Astrocyte (in vitro differentiated cells and primary cell): ENCODE measurements around the gene KCNA5.

Experiments
- CTCF ChIP-seq: IDR thresholded peaks from 2 replicates; pipeline ENCODE4 v1.5.1; 2011; ENCODE audit warnings: low read depth, mild to moderate bottlenecking, inconsistent platforms, low read length, moderate library complexity; ENCODE audit not compliant: insufficient read depth
- EZH2 ChIP-seq: IDR thresholded peaks from 2 replicates; pipeline ENCODE4 v1.6.1; 2012; ENCODE audit warnings: mild to moderate bottlenecking, low read length, inconsistent platforms; ENCODE audit not compliant: insufficient read depth

- TF ChIP-seq CTCF (no peak), EZH2 (no peak)
Observed at GRCh38 chr12:4996714-4997113, 47.0 kb upstream of the KCNA5 start.
